ENCODE measurements around the gene TRMT5. TPM values are rescaled to one million over a fixed set of nuclear protein-coding genes. Genes with fewer than 3 reads are reported as not detected.

TRMT5 gene
- total RNA-seq, 1 experiment from 2014 or later: 23.7 TPM

- Histone ChIP-seq H3K79me2 (ENCODE audit: insufficient read depth, low read length) (no peaks in the 10 kb centered on the region), H3K4me2 (ENCODE audit: low read length) (no peak overlapping the region), H3K9ac (ENCODE audit: low read length) (no peak overlapping the region), H3K27ac (ENCODE audit: low read depth, low read length) (no peak overlapping the region), H3K36me3 (ENCODE audit: control insufficient read depth in 1 of 2, insufficient read depth in 2 of 2, low read length in 2 of 2) (no peaks in the 10 kb centered on the region), H4K20me1 (ENCODE audit: insufficient read depth) (no peaks in the 10 kb centered on the region), H3K9me2 (ENCODE audit: insufficient read depth) (no peaks in the 10 kb centered on the region), H3K9me3 (ENCODE audit: control insufficient read depth in 1 of 2, insufficient read depth in 1 of 2, low read depth in 1 of 2, low read length in 2 of 2) (no peaks in the 10 kb centered on the region), H3K4me1 (ENCODE audit: control insufficient read depth in 1 of 2, insufficient read depth in 2 of 2, low read length in 2 of 2) (no peaks in the 10 kb centered on the region), H3K27me3 (ENCODE audit: insufficient read depth, low read length) (no peaks in the 10 kb centered on the region), H2AFZ (ENCODE audit: low read depth, low read length, poor library complexity, severe bottlenecking) (no peak overlapping the region), H3K4me3 (replicated peaks in 1 of 2; ENCODE audit: low read depth in 1 of 2, low read length in 2 of 2) (no peak overlapping the region)
- intact Hi-C loops (cut with micrococcal nuclease): no loop called here
- ATAC-seq (no peak), DNase-seq (ENCODE audit: low read depth, low spot score) (no peak)
- RAD21 ChIA-PET (ENCODE audit: low non-redundant PET in 1 of 2, low total read pairs in 2 of 2, uncharacterized antibody in 2 of 2, unreplicated experiment in 2 of 2): no interaction called here
- no TSS peak for BruUV-seq (replicated peaks)
- TF ChIP-seq SIN3A (IDR thresholded peaks at IDR 0.05; ENCODE audit: low read depth) (no peak), TCF7L2 (IDR thresholded peaks at IDR 0.05; ENCODE audit: borderline replicate concordance, extremely low read depth, insufficient read depth, insufficient read length) (no peak), CEBPB (IDR thresholded peaks at IDR 0.05; ENCODE audit: low read depth) (no peak), ELF1 (IDR thresholded peaks at IDR 0.05; ENCODE audit: borderline replicate concordance, low read depth) (no peak), ZBTB33 (IDR thresholded peaks at IDR 0.05; ENCODE audit: extremely low read depth, insufficient replicate concordance, low read length) (no peak), FOSL1 (IDR thresholded peaks at IDR 0.05; ENCODE audit: low read depth) (no peak), POLR2AphosphoS5 (IDR thresholded peaks at IDR 0.05; ENCODE audit: low read depth, low read length) (no peak)
- TF ChIP-seq, protein P1, sequence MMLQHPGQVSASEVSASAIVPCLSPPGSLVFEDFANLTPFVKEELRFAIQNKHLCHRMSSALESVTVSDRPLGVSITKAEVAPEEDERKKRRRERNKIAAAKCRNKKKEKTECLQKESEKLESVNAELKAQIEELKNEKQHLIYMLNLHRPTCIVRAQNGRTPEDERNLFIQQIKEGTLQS (IDR thresholded peaks at IDR 0.05): no peak
- TF ChIP-seq, protein P2, sequence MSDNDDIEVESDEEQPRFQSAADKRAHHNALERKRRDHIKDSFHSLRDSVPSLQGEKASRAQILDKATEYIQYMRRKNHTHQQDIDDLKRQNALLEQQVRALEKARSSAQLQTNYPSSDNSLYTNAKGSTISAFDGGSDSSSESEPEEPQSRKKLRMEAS (IDR thresholded peaks at IDR 0.05): no peak
- POLR2A ChIA-PET: no interaction called here
- CTCF ChIA-PET: no interaction called here
Observed at GRCh38 chr14:60968671-60969070, 12.2 kb downstream of the TRMT5 start.
